SH-SY5Y (cell line): ENCODE data around the gene OXA1L.

Experiments used
- GATA2 ChIP-seq: IDR thresholded peaks from 2 replicates; pipeline ENCODE4 v1.6.1; 2011; ENCODE audit warnings: mild to moderate bottlenecking, low read depth, low read length
- GATA3 ChIP-seq: IDR thresholded peaks from 2 replicates; pipeline ENCODE4 v1.6.1; 2011; ENCODE audit warnings: low read depth, mild to moderate bottlenecking, low read length, moderate library complexity

DNA sequence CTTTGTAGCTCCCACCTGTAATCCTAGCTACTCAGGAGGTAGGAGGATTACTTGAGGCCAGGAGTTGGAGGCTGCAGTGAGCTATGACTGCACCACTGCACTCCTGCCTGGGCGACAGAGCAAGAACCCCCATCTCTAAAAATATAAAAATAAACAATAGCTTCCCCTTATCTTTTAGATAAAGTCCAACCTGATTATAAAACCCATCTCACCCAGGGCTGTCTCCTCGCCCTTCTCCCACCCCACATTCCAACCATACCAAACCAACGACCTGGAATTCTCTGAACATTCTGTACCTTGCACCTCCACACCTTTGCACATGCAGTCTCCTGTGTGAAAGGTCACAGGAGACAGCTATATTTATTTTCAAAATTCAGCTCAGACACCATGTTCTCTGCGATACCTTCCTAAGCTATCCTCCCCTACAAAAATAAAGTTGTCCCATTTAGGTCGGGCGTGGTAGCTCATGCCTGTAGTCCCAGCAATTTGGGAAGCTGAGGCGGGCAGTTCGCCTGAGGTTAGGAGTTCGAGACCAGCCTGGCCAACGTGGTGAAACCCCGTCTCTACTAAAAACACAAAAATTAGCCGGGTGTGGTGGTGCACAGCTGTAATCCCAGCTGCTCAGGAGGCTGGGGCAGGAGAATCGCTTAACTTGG is 41.1 kb downstream of the OXA1L start:
- TF ChIP-seq GATA2 (no peak), GATA3 (no peak)
